Endothelial cell (in vitro differentiated cells): ENCODE measurements around the gene TBL1XR1. TPM values are rescaled to one million over a fixed set of nuclear protein-coding genes. Genes with fewer than 3 reads are reported as not detected.
"Not testable (repeated sequence)": the region's sequence is repeated elsewhere in the genome, so short reads cannot be mapped to it uniquely, and the experiment has no call there.

Experiments
- DNase-seq: peaks from one replicate; pipeline ENCODE4 v3.0.0; 2021; ENCODE audit warnings: low spot score
- H3K27ac Mint-ChIP-seq: one replicate; pipeline ENCODE4 v1.8.0; 2021; ENCODE audit warnings: mixed read lengths, inconsistent platforms; ENCODE audit not compliant: unreplicated experiment
- H3K27me3 Mint-ChIP-seq: one replicate; pipeline ENCODE4 v1.8.0; 2021; ENCODE audit warnings: mild to moderate bottlenecking, moderate library complexity, mixed read lengths, inconsistent platforms; ENCODE audit not compliant: unreplicated experiment
- H3K36me3 Mint-ChIP-seq: one replicate; pipeline ENCODE4 v1.8.0; 2021; ENCODE audit warnings: mild to moderate bottlenecking, low read depth, mixed read lengths, inconsistent platforms; ENCODE audit not compliant: unreplicated experiment
- H3K4me1 Mint-ChIP-seq: one replicate; pipeline ENCODE4 v1.8.0; 2021; ENCODE audit warnings: mild to moderate bottlenecking, mixed read lengths, inconsistent platforms; ENCODE audit not compliant: unreplicated experiment
- H3K4me3 Mint-ChIP-seq: one replicate; pipeline ENCODE4 v1.8.0; 2021; ENCODE audit warnings: mild to moderate bottlenecking, mixed read lengths, inconsistent platforms; ENCODE audit not compliant: unreplicated experiment
- H3K9me3 Mint-ChIP-seq: one replicate; pipeline ENCODE4 v1.8.0; 2021; ENCODE audit warnings: mixed read lengths, inconsistent platforms; ENCODE audit not compliant: unreplicated experiment
- CTCF ChIP-seq: fragments of 200-600 bp; sonication (generic); IDR thresholded peaks from one replicate; pipeline ENCODE4 v1.5.0; 2021; ENCODE audit warnings: antibody characterized with exemption; ENCODE audit not compliant: unreplicated experiment
- total RNA-seq: library from RNA; stranded (reverse); fragmentation: NEBNext Ultra II Directional; extraction: Animal tissue kit (Norgen Biotek cat#: 25700); gene quantifications from one replicate; pipeline ENCODE4 v1.2.1, GENCODE V29; 2021; ENCODE audit not compliant: unreplicated experiment

Gene TBL1XR1
- total RNA-seq, 1 donor from 2014 or later: 156 TPM

DNA sequence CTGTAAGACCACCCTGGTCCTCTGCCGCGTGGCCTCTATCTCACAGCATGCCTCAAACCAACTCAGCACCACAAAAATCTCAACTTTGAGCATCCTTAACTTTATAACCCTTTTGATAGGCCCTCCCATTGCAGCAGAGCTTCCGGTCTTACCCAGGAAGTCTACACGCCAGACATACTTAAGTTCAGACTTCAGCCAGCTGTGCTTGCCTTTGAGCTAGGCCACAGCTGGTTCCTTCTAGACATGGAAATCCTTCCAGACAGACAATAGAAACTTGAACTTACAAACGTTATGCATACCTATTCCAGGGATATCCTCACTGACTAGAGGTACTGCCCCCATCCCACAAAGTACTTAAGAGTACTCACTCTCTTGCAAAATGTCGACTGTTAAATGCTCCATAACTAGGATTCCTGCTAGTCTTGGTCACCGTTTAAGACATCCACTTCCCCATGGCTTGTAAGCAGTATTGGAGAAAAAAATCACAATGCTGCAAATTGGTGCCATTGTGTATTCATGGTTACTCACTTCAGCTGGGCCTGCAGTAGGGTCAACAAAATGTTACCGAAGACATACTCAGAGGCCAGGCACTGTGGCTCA lies 183.5 kb downstream of the TBL1XR1 start:
- Mint-ChIP-seq H3K4me1 (peaks cover 7% of the 10 kb centered on the region), H3K27me3 (peaks cover 2% of the 10 kb centered on the region), H3K27ac (peak overlapping the region; percentile 36), H3K36me3 (peaks cover 21% of the 10 kb centered on the region), H3K4me3 (peak overlapping the region; percentile 8), H3K9me3 (no peaks in the 10 kb centered on the region)
- DNase-seq: no peak
- no peak for TF ChIP-seq CTCF

- no peak for DNase-seq
- H3K36me3 Mint-ChIP-seq: peaks cover 32% of the 10 kb centered on the region
- peaks cover 3% of the 10 kb centered on the region for H3K27me3 Mint-ChIP-seq
- H3K9me3 Mint-ChIP-seq: peaks cover 11% of the 10 kb centered on the region
- no peak for TF ChIP-seq CTCF
- H3K4me3 Mint-ChIP-seq: peak overlapping the region; percentile 11
- no peaks in the 10 kb centered on the region for H3K4me1 Mint-ChIP-seq
- H3K27ac Mint-ChIP-seq: no peak overlapping the region
Observed at GRCh38 chr3:177005718-177006405, 191.4 kb downstream of the TBL1XR1 start.

GRCh38 chr3:177000159-177000558 lies 197.1 kb downstream of the TBL1XR1 start:
- H3K36me3 Mint-ChIP-seq, H3K4me1 Mint-ChIP-seq, H3K4me3 Mint-ChIP-seq, H3K27ac Mint-ChIP-seq, DNase-seq, H3K9me3 Mint-ChIP-seq, H3K27me3 Mint-ChIP-seq: not testable (repeated sequence)

- no peaks in the 10 kb centered on the region for H3K9me3 Mint-ChIP-seq
- no peak overlapping the region for H3K27ac Mint-ChIP-seq
- no peak for TF ChIP-seq CTCF
- peaks cover 2% of the 10 kb centered on the region for H3K27me3 Mint-ChIP-seq
- no peak overlapping the region for H3K4me3 Mint-ChIP-seq
- H3K4me1 Mint-ChIP-seq: no peaks in the 10 kb centered on the region
- H3K36me3 Mint-ChIP-seq: peaks cover 3% of the 10 kb centered on the region
- DNase-seq: no peak
Observed at GRCh38 chr3:176995946-176996345, 201.3 kb downstream of the TBL1XR1 start.

DNA sequence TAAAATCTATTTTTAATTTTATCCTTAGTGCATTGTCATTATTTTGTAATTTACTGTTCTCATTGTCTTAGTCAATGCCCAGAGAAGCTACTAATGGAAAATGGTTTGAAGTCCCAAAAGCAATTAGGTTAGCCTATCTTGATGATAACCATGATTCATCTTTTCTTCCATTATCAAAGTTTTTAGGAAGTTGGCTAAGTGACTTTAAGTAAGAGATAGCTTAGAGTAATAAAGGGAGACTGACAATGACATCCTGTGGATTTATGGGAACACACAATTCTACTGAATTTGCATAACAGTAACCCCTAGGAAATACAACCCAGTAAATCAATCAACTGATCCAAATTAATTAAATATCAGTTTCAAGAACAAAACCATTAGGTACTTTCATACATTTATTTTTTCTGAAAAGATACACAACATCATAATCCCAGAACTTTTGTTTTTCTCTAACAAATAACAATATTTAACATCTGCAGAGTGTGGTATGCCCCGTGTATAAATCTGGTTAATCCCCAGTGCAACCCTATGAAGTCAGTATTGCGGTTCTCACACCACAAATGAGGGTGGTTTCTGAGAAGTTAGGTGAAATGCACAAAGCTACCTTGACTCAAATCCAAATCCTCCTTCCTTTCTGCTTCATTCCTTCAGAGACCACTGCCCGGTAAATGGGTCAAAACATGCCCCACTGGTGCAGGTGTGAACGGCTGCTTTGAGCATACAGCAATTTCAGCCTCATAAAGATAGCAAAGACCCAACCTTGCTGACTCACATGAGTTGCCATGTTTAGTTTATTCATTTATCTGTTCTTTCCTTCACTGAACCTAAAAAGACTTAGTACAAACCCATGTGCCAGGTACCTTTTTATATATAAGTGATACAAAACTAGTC lies 202.1 kb downstream of the TBL1XR1 start:
- no peaks in the 10 kb centered on the region for H3K9me3 Mint-ChIP-seq
- H3K4me3 Mint-ChIP-seq: no peak overlapping the region
- H3K27me3 Mint-ChIP-seq: peaks cover 2% of the 10 kb centered on the region
- H3K36me3 Mint-ChIP-seq: peaks cover 3% of the 10 kb centered on the region
- TF ChIP-seq CTCF: no peak
- no peak for DNase-seq
- no peak overlapping the region for H3K27ac Mint-ChIP-seq
- H3K4me1 Mint-ChIP-seq: no peaks in the 10 kb centered on the region
